Left lung (tissue), 10 donors: ENCODE measurements around the gene C16orf92. TPM values are rescaled to one million over a fixed set of nuclear protein-coding genes. Genes with fewer than 3 reads are reported as not detected.

Experiments
- ATAC-seq: fragments of 200-7000 bp; cut with Tn5 transposase; one replicate; pipeline ENCODE4 v1.9.1; 2020; ENCODE audit warnings: moderate library complexity
- DNase-seq, 4 donors: peaks; one replicate each; pipeline ENCODE4 v3.0.0-alpha.2; 2013 to 2020
- H3K27ac ChIP-seq, 2 donors: fragments of 200-600 bp; sonication (generic) in 1 of 2; one replicate each; pipeline versions ENCODE4 v1.5.0 to v1.8.0; 2020 to 2021
- H3K27me3 ChIP-seq, 2 donors: fragments of 200-600 bp; sonication (generic) in 1 of 2; one replicate each; pipeline versions ENCODE4 v1.5.0 to v1.8.0; 2020 to 2021
- H3K36me3 ChIP-seq, 2 donors: fragments of 200-600 bp; sonication (generic) in 1 of 2; one replicate each; pipeline versions ENCODE4 v1.5.0 to v1.8.0; 2020 to 2021
- H3K4me1 ChIP-seq, 2 donors: fragments of 200-600 bp; one replicate each; pipeline ENCODE4 v1.8.0; 2021
- H3K4me3 ChIP-seq, 2 donors: fragments of 200-600 bp; sonication (generic) in 1 of 2; one replicate each; pipeline versions ENCODE4 v1.5.0 to v1.8.0; 2020 to 2021; ENCODE audit warnings: mild to moderate bottlenecking in 1 of 2
- H3K9me3 ChIP-seq, 2 donors: fragments of 200-600 bp; sonication (generic) in 1 of 2; one replicate each; pipeline versions ENCODE4 v1.5.0 to v1.8.0; 2020 to 2021
- intact Hi-C, 2 donors: fragments of 100-400 bp; cut with DNase I; formaldehyde crosslinking; loops; one replicate each; pipeline versions ENCODE4 v1.11.2 to v1.14.2; 2022
- polyA plus RNA-seq, 6 donors: library from polyadenylated mRNA; unstranded; fragments of 120-200 nt; gene quantifications; one replicate each; pipeline ENCODE4 v1.2.1, GENCODE V29; 2013; ENCODE audit not compliant: insufficient read length in 6 of 6
- total RNA-seq, 2 donors: library from RNA; stranded (reverse); fragmentation: NEBNext Ultra II Directional; extraction: Animal tissue kit (Norgen Biotek cat#: 25700); gene quantifications; one replicate each; pipeline ENCODE4 v1.2.1, GENCODE V29; 2021
- TF ChIP-seq, protein P1 (sequence below), 2 donors: fragments of 200-600 bp; sonication (generic) in 1 of 2; IDR thresholded peaks; one replicate each; pipeline versions ENCODE4 v1.5.0 to v1.8.0; 2021; ENCODE audit warnings: antibody characterized with exemption in 2 of 2
- donor health status: DM: no; HTN: yes; CAD: no.
- donor health status: DM: no; HTN: no; CAD: no.

The C16orf92 gene
- total and polyA plus RNA-seq, 8 donors: not detected

DNA sequence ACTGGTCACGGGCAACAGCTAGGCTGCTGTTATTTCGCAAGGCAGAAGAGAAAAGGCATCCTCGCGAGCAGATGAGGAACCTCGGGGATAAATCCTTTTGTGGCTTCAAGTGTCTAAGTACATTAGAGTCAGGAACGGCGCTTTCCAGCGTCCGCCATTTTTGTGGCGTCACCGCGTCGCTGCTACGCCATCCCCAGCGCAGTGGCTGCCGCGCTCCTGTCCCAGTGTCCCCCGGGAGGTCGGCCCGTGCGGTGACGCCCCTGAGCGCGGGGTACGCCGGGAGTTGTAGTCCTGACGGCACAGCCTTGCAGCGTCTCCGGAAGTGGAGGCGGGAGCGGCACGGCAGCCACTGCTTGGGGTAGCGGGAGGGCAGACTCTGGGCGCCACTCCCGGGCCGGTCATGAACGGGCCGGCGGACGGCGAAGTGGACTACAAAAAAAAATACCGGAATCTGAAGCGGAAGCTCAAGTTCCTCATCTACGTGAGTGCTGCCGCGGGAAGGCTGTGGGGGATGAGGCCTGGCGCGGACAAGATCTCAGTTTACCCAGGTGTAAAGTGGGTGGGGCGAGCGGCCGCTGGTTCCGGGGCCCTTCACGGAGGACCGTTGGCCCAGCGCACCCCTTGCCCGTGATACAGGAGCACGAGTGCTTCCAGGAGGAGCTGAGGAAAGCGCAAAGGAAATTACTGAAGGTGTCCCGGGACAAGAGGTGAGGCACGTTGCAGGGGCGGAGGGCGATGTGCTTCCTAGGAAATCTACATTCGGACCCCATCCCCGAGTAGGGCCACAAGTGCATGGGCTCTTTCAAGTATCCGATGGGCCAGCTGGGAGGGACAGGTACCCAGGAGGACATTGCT, 26.9 kb upstream of the C16orf92 start, which contains the start of gene INO80E:
TSS of gene INO80E (plus strand) at position 331 of the 855 bp plus-strand sequence. CDS start at position 401, 70 bp downstream.
- Histone ChIP-seq H3K27me3 (no peaks in the 10 kb centered on the region), H3K4me1 (peaks cover 13 to 40% of the 10 kb centered on the region in 2 donors), H3K27ac (peak within 1 kb of the TSS; percentile 93 to 96), H3K9me3 (no peaks in the 10 kb centered on the region), H3K4me3 (peak within 1 kb of the TSS; percentile 95 to 99), H3K36me3 (peaks cover 0 to 46% of the 10 kb centered on the region in 2 donors)
- intact Hi-C loops: no loop called here
- peak; percentile 98 for ATAC-seq
- TF ChIP-seq, protein P1, sequence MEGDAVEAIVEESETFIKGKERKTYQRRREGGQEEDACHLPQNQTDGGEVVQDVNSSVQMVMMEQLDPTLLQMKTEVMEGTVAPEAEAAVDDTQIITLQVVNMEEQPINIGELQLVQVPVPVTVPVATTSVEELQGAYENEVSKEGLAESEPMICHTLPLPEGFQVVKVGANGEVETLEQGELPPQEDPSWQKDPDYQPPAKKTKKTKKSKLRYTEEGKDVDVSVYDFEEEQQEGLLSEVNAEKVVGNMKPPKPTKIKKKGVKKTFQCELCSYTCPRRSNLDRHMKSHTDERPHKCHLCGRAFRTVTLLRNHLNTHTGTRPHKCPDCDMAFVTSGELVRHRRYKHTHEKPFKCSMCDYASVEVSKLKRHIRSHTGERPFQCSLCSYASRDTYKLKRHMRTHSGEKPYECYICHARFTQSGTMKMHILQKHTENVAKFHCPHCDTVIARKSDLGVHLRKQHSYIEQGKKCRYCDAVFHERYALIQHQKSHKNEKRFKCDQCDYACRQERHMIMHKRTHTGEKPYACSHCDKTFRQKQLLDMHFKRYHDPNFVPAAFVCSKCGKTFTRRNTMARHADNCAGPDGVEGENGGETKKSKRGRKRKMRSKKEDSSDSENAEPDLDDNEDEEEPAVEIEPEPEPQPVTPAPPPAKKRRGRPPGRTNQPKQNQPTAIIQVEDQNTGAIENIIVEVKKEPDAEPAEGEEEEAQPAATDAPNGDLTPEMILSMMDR (IDR thresholded peaks at IDR 0.05): peak in 1 of 2 donors; percentile 30
- DNase-seq: peak; percentile 94 to 100 (median 99)

DNA sequence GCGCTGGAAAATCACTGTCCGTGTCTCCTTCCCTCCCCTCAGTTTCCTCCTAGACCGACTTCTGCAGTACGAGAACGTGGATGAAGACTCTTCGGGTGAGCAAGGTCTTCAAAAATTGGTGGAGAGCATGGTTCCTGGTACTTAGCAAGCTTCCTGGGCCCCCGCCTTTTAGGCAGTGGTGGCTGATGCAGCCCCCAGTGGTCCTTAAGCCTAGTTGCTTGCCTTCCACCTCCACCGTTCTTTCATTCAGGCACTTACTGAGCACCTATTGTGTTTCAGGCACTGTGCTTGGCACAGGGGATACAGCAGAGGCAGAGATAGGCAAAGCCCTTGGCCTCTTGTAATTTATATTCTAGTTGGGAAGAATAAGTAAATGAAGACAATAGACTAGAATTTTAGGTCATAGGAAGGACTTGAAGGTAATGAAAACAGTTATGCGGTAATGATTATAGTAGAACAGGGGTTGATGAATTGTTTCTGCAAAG, 26.2 kb upstream of the C16orf92 start:
- DNase-seq (no peak), ATAC-seq (no peak)
- Histone ChIP-seq H3K27ac (peak overlapping the region; percentile 93 to 96), H3K9me3 (no peaks in the 10 kb centered on the region), H3K27me3 (no peaks in the 10 kb centered on the region), H3K4me1 (peaks cover 11 to 40% of the 10 kb centered on the region in 2 donors), H3K36me3 (peaks cover 0 to 46% of the 10 kb centered on the region in 2 donors), H3K4me3 (peak overlapping the region; percentile 95 to 99)
- TF ChIP-seq, protein P1 (IDR thresholded peaks at IDR 0.05): no peak
- intact Hi-C loops: no loop called here

DNA sequence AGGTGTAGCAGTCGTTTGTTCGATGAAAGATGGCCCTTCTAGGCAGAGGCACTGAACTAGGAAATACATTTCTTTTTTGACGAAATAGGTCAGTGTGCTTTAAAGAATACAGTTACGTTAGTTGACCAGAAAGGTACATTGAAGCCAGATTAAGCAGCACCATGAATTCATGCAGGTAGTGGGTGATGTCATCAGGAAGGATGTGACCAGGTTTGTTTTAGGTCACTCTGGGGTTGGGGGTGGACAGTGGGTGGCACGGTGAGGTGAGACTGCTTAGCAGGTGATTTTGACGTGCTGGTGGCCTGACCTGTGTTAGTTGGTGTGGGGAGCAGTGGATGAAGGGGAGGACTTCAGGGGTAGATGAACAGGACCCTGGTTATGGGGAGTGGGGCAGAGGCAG, 23.4 kb upstream of the C16orf92 start:
- TF ChIP-seq, protein P1 (IDR thresholded peaks at IDR 0.05): no peak
- ATAC-seq (no peak), DNase-seq (no peak)
- H3K27me3 ChIP-seq: no peaks in the 10 kb centered on the region
- H3K4me1 ChIP-seq: peaks cover 7 to 20% of the 10 kb centered on the region in 2 donors
- H3K27ac ChIP-seq: no peak overlapping the region
- no peak overlapping the region for H3K4me3 ChIP-seq
- no peaks in the 10 kb centered on the region for H3K9me3 ChIP-seq
- intact Hi-C loops: loop anchor here in 1 of 2 donors (10.0 kb wide), 3 partner anchors 75 to 295 kb away; partner anchors contain the start of gene KCTD13
- H3K36me3 ChIP-seq: peaks cover 0 to 47% of the 10 kb centered on the region in 2 donors

- Histone ChIP-seq H3K36me3 (peaks cover 0 to 47% of the 10 kb centered on the region in 2 donors), H3K4me3 (no peak overlapping the region), H3K27me3 (no peaks in the 10 kb centered on the region), H3K9me3 (no peaks in the 10 kb centered on the region), H3K4me1 (peaks cover 5 to 21% of the 10 kb centered on the region in 2 donors), H3K27ac (no peak overlapping the region)
- DNase-seq (no peak), ATAC-seq (no peak)
- intact Hi-C loops: loop anchor here in 1 of 2 donors (10.0 kb wide), 3 partner anchors 76 to 296 kb away; partner anchors contain the start of gene KCTD13
- TF ChIP-seq, protein P1 (IDR thresholded peaks at IDR 0.05): no peak
Measured at GRCh38 chr16:30000735-30001631, 22.0 kb upstream of the C16orf92 start.
